GM23248 (cell line): ENCODE results near the gene SALL4. TPM values are rescaled to one million over a fixed set of nuclear protein-coding genes. Genes with fewer than 3 reads are reported as not detected.

Source experiments
- DNase-seq: peaks from one replicate; pipeline ENCODE4 v3.0.0-alpha.2; 2015
- H2AFZ ChIP-seq: fragments of 200-600 bp; sonication (generic); 2 replicates; pipeline ENCODE4 v1.6.1; 2016; ENCODE audit warnings: antibody characterized with exemption
- H3F3A ChIP-seq: fragments of 200-600 bp; sonication (generic); 2 replicates; pipeline ENCODE4 v1.6.1; 2016; ENCODE audit warnings: mild to moderate bottlenecking, antibody characterized with exemption, mixed run types; ENCODE audit not compliant: insufficient read depth
- H3K27ac ChIP-seq: fragments of 200-600 bp; sonication (generic); 2 replicates; pipeline ENCODE4 v1.5.1; 2016; ENCODE audit warnings: mild to moderate bottlenecking
- H3K27me3 ChIP-seq: fragments of 200-600 bp; sonication (generic); replicated peaks from 2 replicates; pipeline ENCODE4 v1.6.1; 2016; ENCODE audit warnings: mild to moderate bottlenecking; ENCODE audit not compliant: insufficient read depth
- H3K36me3 ChIP-seq: fragments of 200-600 bp; sonication (generic); 2 replicates; pipeline ENCODE4 v1.6.1; 2016; ENCODE audit warnings: low read depth, mild to moderate bottlenecking
- H3K4me1 ChIP-seq: fragments of 200-600 bp; sonication (generic); 2 replicates; pipeline ENCODE4 v1.6.1; 2016; ENCODE audit warnings: mild to moderate bottlenecking; ENCODE audit not compliant: insufficient read depth
- H3K4me2 ChIP-seq: fragments of 200-600 bp; sonication (generic); one replicate; pipeline ENCODE4 v1.6.1; 2016; ENCODE audit warnings: mild to moderate bottlenecking; ENCODE audit not compliant: unreplicated experiment
- H3K4me3 ChIP-seq: fragments of 200-600 bp; sonication (generic); 2 replicates; pipeline ENCODE4 v1.5.1; 2016; ENCODE audit warnings: mild to moderate bottlenecking
- H3K79me2 ChIP-seq: fragments of 200-600 bp; sonication (generic); 2 replicates; pipeline ENCODE4 v1.6.1; 2016; ENCODE audit warnings: mild to moderate bottlenecking; ENCODE audit not compliant: insufficient read depth
- H3K9ac ChIP-seq: fragments of 200-600 bp; sonication (generic); 2 replicates; pipeline ENCODE4 v1.6.1; 2016; ENCODE audit warnings: mild to moderate bottlenecking
- H3K9me2 ChIP-seq: fragments of 200-600 bp; sonication (generic); 2 replicates; pipeline ENCODE4 v1.6.1; 2016; ENCODE audit warnings: mixed run types, mild to moderate bottlenecking, moderate library complexity; ENCODE audit not compliant: insufficient read depth
- H3K9me3 ChIP-seq: fragments of 200-600 bp; sonication (generic); one replicate; pipeline ENCODE4 v1.6.1; 2017; ENCODE audit warnings: low read depth
- H4K20me1 ChIP-seq: fragments of 200-600 bp; sonication (generic); 2 replicates; pipeline ENCODE4 v1.6.0; 2016; ENCODE audit not compliant: insufficient read depth
- EZH2 ChIP-seq: fragments of 200-600 bp; sonication (generic); IDR thresholded peaks from 2 replicates; pipeline ENCODE4 v1.6.1; 2018; ENCODE audit warnings: antibody characterized with exemption, mild to moderate bottlenecking; ENCODE audit not compliant: insufficient read depth, poor library complexity, severe bottlenecking
- EZH2phosphoT487 ChIP-seq: fragments of 200-600 bp; sonication (generic); IDR thresholded peaks from 2 replicates; pipeline ENCODE4 v1.6.1; 2018; ENCODE audit warnings: antibody characterized with exemption, moderate library complexity, mild to moderate bottlenecking, low read depth; ENCODE audit not compliant: insufficient read depth
- WGBS, 2 experiments: methylation state at CpG; one replicate each; pipeline ENCODE4 v1.1.6; 2015 to 2017; ENCODE audit warnings: low lambda C conversion rate in 2 of 2, low coverage in 1 of 2; ENCODE audit errors: missing lambda C conversion rate in 2 of 2; 5-methylcytosine and 5-hydroxymethylcytosine counted together
- in situ Hi-C: fragments of 300-500 bp; cut with MboI; formaldehyde crosslinking; loops from 2 replicates; pipeline ENCODE4 v1.15.0; 2020
- polyA plus RNA-seq: library from polyadenylated mRNA; unstranded; fragments of >200 nt; fragmentation: Nextera tagmentation; extraction: Ambion mirVana; gene quantifications from 2 replicates; pipeline ENCODE4 v1.2.1, GENCODE V29; 2016
- total RNA-seq: library from RNA; depleted of rRNA; stranded (reverse); fragments of >200 nt; shearing (Covaris generic); gene quantifications from 2 replicates; pipeline ENCODE4 v1.2.3, GENCODE V29; 2014; rRNA removed

Gene SALL4
- total and polyA plus RNA-seq, 2 experiments from 2014 or later: not detected

GRCh38 chr20:51736947-51737346 is 65.4 kb downstream of the SALL4 start:
- H2AFZ ChIP-seq: no peak overlapping the region
- in situ Hi-C loops: no loop called here
- no peak overlapping the region for H3K27ac ChIP-seq
- no peaks in the 10 kb centered on the region for H3K36me3 ChIP-seq
- DNase-seq: no peak
- peaks cover 5% of the 10 kb centered on the region; the same call in 1 of the 2 replicates for H3F3A ChIP-seq
- no peak overlapping the region for H3K9ac ChIP-seq
- H4K20me1 ChIP-seq: no peaks in the 10 kb centered on the region
- 73 to 81% methylated on average over 5 of the region's 5 CpGs for WGBS, 2 experiments
- no peaks in the 10 kb centered on the region for H3K9me2 ChIP-seq
- H3K4me2 ChIP-seq: no peak overlapping the region
- H3K79me2 ChIP-seq: peaks cover 48% of the 10 kb centered on the region
- no peaks in the 10 kb centered on the region for H3K9me3 ChIP-seq
- no peaks in the 10 kb centered on the region for H3K27me3 ChIP-seq
- H3K4me3 ChIP-seq: no peak overlapping the region
- TF ChIP-seq EZH2 (no peak), EZH2phosphoT487 (no peak)
- peaks cover 2% of the 10 kb centered on the region; the same call in 1 of the 2 replicates for H3K4me1 ChIP-seq

GRCh38 chr20:51735728-51736600 is 66.4 kb downstream of the SALL4 start:
- H3K4me1 ChIP-seq: no peaks in the 10 kb centered on the region
- no peak overlapping the region for H2AFZ ChIP-seq

GRCh38 chr20:51734876-51735720 is 67.2 kb downstream of the SALL4 start:
- Histone ChIP-seq H3K9me3 (no peaks in the 10 kb centered on the region), H3K27ac (no peak overlapping the region), H2AFZ (no peak overlapping the region), H3K9me2 (no peaks in the 10 kb centered on the region), H3K4me3 (no peak overlapping the region), H3K9ac (no peak overlapping the region), H3K4me2 (no peak overlapping the region), H4K20me1 (no peaks in the 10 kb centered on the region), H3F3A (peaks cover 5% of the 10 kb centered on the region; the same call in 1 of the 2 replicates), H3K4me1 (no peaks in the 10 kb centered on the region), H3K36me3 (no peaks in the 10 kb centered on the region), H3K27me3 (no peaks in the 10 kb centered on the region), H3K79me2 (peaks cover 31% of the 10 kb centered on the region)
- 64 to 66% methylated on average over 13 of the region's 13 CpGs for WGBS, 2 experiments
- no peak for DNase-seq
- TF ChIP-seq EZH2: no peak
- no peak for TF ChIP-seq EZH2phosphoT487
- in situ Hi-C loops: no loop called here

More at GRCh38 chr20:51735728-51736600, 66.4 kb downstream of the SALL4 start:
- Histone ChIP-seq H3K9me3 (no peaks in the 10 kb centered on the region), H3K9me2 (no peaks in the 10 kb centered on the region), H3K4me3 (no peak overlapping the region), H3K27me3 (no peaks in the 10 kb centered on the region), H3K4me2 (no peak overlapping the region), H4K20me1 (no peaks in the 10 kb centered on the region), H3F3A (peaks cover 5% of the 10 kb centered on the region; the same call in 1 of the 2 replicates), H3K36me3 (no peaks in the 10 kb centered on the region), H3K9ac (no peak overlapping the region), H3K27ac (no peak overlapping the region), H3K79me2 (peaks cover 38% of the 10 kb centered on the region)
- 92 to 95% methylated on average over 11 of the region's 11 CpGs for WGBS, 2 experiments
- in situ Hi-C loops: no loop called here
- no peak for TF ChIP-seq EZH2
- no peak for TF ChIP-seq EZH2phosphoT487
- no peak for DNase-seq

GRCh38 chr20:51733070-51733469 is 69.3 kb downstream of the SALL4 start:
- H3F3A ChIP-seq: peaks cover 5% of the 10 kb centered on the region; the same call in 1 of the 2 replicates
- no peaks in the 10 kb centered on the region for H4K20me1 ChIP-seq
- H3K4me1 ChIP-seq: no peaks in the 10 kb centered on the region
- no peak overlapping the region for H3K27ac ChIP-seq
- no peak overlapping the region for H3K4me2 ChIP-seq
- no peak overlapping the region for H2AFZ ChIP-seq
- no peaks in the 10 kb centered on the region for H3K27me3 ChIP-seq
- no peaks in the 10 kb centered on the region for H3K9me3 ChIP-seq
- no peak overlapping the region for H3K9ac ChIP-seq
- TF ChIP-seq EZH2 (no peak), EZH2phosphoT487 (no peak)
- 94 to 99% methylated on average over 3 of the region's 3 CpGs for WGBS, 2 experiments
- H3K79me2 ChIP-seq: 0 out of 2 replicates have a peak, but pooled peaks cover 18% of the 10 kb centered on the region
- H3K9me2 ChIP-seq: no peaks in the 10 kb centered on the region
- DNase-seq: no peak
- in situ Hi-C loops: no loop called here
- no peaks in the 10 kb centered on the region for H3K36me3 ChIP-seq
- H3K4me3 ChIP-seq: no peak overlapping the region

Other genes with a start within 250 kb of the SALL4 start
- 14.2 and 15.9 TPM in 2 replicates for gene ATP9A, start 34.1 kb downstream of the SALL4 start, total RNA-seq
- gene ATP9A, start 34.1 kb downstream of the SALL4 start, polyA plus RNA-seq: 6.7 and 6.9 TPM in 2 replicates